ELR (cell line): ENCODE measurements around the gene TUFM.
"Not testable (repeated sequence)": the region's sequence is repeated elsewhere in the genome, so short reads cannot be mapped to it uniquely, and the experiment has no call there.

ENCODE experiments used
- DNase-seq: peaks from one replicate; pipeline ENCODE4 v3.0.0-alpha.2; 2015; ENCODE audit warnings: low read depth

The TUFM gene

DNA sequence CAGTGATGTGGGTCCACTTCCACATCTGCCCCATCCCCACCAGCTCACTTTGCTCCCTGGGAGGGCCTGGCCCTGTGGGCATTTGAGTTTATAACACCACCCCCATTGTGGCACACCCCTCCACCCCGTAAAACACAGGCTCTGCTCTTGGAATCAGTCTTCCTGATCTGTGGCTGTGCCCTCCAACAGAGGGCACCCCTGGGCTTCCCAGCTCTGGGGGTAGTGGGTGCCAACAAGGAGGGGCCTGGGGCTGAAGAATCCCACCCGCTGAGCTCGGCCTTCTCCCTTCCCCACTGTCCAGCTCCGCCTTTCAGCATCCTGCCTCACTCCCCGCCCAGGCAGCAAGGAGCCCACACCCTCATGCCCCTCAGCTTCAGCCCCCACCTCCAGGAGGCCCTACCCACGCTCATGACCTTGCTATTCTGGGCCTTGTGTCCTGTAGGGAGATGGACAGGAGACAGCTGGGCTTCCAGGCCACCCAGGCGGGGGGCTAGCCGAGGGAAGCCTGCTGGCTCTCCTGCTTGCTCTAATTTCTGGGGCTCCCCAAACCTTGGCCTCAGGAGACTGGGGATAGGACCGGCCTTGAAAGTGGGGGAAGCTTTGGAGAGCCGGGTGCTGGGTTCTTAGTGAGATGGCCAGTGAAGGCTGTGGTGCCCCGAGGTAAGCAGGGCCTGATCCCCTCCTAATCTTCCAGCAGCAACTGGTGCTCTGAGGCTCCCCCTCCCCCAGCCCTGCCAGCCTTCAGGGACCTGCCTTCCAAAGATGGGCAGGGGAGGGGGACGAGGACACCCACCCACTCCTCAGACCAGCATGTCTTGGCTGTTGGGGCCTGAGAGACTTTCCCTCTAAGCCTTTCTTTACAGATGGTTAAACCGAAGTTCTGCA is 29.2 kb upstream of the TUFM start:
- no peak for DNase-seq

DNA sequence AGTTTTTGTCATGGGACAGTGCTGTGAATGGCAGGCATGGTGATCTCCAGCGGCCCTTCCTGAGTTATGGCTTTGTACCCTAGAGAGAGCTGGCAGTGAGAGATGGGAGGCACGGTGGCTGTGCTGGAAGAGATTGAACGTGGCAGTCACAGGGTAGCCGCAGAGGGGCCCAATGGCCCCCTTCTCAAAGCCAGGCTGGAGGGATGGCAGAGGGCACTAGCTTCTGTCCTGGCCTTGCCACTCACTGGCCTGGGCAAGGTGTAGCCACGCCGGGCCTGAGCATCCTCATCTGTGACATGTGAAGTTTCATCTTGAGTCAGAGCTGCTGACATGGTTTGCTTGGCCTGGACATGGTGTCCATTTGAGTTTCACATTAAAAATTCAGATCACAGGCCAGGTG is 28.3 kb upstream of the TUFM start:
- no peak for DNase-seq

DNA sequence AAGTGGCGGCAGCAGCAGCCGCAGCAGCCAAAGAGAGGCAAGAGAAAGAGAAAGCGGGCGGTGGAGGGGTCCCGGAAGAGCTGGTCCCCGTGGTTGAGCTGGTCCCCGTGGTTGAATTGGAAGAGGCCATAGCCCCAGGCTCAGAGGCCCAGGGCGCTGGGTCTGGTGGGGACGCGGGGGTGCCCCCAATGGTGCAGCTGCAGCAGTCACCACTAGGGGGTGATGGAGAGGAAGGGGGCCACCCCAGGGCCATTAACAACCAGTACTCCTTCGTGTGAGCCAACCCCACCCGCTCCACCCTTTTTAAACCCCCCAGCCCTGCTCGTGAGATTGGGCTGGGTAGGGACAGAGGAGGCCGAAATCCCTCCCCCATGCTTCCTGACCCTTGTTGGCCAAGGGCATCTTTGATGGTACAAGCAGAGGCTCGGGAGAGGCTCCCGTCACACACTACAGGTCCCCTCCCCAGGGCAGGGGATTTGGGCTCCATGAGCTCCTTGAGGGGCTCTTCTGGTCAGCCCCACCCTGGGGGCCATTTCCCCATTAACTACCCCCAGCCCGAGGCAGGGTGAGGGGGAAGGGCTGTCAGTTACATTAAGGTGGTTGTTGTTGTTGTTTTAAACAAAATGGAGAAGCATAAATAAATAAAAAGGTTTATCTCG is 27.5 kb upstream of the TUFM start:
- peak; percentile 33 for DNase-seq

DNA sequence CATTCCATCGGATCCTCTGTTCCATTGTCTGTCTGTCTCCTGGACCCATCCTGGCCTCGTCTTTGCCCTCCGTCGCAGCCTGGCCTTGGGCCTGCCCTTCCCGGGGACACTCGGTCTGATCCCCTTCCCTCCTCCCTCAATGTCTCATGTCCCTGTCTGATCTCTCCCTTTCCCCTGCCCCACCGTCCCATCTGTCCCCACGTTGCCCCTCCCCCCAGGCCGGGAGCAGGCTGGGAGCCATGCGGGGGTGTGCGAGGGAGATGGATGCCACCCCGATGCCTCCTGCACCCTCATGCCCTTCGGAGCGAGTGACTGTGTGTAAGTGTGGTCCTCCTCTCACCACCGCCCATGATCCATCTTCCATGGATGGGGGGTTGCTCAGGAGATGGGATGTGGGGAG is 26.8 kb upstream of the TUFM start:
- DNase-seq, result no peak

DNA sequence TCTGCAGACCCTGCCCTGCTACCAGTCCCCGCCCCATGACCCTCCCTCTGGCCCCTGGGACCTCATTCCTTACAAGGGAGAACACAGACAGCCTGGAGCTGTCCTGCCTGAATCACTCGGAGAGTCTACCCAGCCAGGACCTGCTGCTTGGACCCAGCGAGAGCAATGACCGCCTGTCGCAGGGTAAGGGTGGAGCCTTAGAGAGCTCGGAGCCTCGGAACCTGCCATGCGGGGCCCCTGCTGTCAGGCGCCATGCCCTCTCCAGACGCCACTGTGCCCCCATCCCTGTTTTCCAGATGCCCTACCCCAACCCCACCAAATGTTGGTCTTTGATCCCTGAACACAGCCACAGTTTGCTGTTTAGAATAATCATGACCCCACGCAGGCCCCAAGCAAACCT is 23.1 kb upstream of the TUFM start:
- no peak for DNase-seq

DNA sequence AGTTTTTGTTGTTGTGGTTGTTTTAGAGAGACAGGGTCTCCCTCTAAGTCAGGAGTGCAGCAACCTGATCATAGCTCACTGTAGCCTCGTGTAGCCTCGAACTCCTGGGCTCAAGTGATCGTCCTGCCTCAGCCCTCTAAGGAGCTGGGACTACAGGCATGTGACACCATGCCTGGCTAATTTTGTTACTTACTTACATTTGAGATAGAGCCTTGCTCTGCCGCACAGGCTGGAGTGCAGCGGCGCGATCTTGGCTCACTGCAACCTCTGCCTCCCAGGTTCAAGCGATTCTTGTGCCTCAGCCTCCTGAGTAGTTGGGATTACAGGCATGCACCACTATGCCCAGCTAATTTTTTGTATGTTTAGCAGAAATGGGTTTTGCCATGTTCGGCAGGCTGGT is 21.5 kb upstream of the TUFM start:
- DNase-seq, result not testable (repeated sequence)

DNA sequence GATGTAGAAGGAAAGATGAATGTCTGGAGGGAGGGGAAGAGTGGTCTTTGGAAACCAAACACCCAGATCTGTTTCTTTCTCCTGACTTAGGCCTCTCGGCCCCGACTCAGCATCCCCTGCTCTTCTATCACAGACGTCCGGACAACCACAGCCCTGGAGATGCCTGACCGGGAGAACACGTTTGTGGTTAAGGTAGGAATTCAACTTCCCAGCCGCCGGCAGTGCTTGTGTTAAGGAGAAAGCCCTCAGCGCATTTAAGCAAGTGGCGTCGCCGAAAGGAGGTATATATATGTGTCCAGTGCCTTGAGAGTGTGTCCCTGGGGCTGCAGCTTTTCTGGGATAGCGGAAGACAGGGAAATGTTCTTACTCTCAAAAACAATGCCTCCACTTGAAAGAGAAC is 21.1 kb upstream of the TUFM start:
- no peak for DNase-seq

DNA sequence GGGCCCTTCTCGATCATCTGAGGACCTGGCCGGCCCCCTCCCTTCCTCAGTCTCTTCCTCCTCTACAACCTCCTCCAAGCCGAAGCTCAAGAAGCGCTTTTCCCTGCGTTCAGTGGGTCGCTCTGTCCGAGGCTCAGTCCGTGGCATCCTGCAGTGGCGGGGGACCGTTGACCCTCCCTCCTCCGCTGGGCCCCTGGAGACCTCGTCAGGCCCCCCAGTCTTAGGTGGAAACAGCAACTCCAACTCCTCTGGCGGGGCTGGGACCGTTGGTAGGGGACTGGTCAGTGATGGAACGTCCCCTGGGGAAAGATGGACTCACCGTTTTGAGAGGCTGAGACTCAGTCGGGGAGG is 20.3 kb upstream of the TUFM start:
- DNase-seq, result no peak

DNA sequence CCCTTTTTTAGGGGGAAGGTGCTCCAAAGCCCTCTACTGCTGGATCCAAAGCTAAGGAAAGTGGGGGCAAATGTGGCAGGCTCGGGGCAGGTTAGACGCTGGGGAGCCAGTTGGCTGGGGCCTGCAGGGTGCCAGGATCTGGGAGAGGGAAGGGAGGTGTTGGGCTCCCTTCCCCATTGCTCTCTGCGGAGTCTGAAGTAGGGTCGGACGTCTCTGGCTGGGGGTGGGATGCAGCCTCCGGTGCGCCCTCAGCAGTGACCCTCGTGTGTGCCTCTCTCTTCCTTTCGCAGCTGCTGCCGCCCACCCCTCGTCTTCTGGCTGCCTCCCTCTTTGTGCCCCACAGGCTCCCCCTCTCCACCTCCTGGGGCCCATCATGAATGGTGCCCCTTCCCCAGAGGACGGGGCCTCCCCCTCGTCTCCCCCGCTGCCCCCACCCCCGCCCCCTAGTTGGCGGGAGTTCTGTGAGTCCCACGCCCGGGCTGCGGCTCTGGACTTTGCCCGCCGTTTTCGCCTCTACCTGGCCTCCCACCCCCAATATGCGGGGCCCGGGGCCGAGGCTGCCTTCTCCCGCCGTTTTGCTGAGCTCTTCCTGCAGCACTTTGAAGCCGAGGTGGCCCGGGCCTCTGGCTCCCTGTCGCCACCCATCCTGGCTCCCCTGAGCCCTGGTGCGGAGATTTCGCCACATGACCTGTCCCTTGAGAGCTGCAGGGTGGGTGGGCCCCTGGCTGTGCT is 19.7 kb upstream of the TUFM start:
- DNase-seq, result no peak

DNA sequence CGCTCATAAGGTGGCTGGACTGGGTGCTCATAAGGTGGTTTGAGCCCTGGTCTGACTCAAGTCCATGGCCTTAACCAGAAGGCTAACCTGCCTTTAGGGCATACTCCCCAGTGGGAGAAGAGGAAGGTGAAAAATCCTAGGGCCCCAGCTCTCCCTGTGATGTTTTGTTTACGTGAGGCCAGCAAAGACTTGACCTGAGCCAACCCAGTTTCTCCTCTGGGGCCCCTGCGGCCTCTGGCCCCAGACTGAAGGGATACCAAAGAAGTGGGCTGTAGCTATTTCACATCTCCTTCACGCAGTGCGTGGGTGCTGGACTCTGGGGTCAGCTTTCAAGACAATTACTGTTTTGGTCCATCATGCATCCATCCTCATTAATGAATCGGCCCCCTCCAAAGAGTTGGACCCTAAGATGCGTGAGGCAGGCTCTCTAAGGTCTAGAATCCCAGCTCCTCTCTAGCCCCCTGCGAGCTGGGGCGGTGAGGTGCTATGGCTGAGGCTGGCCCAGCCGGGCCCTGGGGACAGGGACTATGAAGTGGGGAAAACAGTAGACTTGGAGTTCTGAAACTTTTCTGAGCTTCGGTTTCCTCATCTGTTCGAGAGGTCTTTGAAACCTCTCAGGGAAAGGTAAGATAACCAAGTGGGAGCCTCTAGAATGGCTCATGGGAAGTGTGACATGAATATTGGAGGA is 19.0 kb upstream of the TUFM start:
- DNase-seq, result peak; percentile 25

DNA sequence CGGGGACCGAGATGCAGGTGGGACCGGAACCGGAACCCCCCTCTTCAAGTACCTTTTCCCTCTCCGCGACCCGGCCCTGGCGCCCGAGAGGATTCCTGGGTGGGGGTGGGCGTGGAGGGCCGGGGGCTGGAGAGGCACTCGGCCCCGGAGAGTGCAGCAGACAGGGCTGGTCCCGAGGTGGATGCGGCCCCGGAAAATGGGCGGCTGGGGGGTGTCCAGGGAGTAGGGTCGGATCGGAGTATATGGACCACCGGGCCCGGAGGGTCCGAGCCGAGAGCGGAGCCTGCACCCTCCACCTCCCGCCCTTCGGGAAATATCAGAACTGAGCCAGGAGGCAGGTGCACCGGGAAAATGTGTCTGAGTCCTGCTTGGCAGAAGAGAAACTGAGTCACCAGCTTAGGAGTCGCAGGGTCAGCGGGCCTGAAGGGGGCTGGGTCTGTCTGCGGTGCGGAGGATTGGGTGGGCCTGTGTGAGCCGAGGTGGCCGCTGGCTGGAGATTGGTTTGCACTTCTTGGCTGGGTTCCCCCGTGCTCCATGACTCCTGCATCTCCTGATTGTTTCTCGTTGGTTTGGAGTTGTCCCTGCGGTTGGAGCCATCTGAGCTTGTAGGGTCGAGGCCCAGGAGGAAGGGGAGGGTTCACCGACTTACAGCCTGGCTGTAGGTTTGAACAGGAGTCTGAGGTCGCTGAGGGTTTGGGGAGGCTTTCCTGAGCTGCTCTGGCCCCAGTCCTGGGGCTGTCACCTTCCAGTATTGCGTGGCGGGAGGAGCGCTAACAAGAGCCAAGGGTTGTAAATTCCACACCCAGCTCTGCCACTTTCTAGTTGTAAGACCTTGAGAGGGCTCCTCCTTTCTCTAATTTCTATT is 18.0 kb upstream of the TUFM start:
- peak; percentile 56 for DNase-seq

DNA sequence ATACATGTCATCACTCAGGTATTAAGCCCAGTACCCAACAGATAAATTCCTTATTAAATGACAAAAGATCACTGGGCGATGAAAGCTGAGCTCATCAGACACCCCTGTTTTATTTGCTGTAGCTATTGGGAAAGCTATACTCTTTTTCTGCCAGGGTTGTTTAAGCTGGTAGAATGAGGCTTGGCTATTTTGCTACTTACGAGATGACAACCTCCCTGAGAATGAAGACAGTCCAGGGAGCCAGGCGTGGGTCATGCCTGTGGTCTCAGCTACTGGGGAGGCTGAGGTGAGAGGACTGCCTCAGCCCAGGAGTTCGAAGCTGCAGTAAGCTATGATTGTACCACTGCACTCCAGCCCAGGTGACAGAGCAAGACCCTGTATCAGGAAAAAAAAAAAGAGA is 13.2 kb upstream of the TUFM start:
- no peak for DNase-seq

DNA sequence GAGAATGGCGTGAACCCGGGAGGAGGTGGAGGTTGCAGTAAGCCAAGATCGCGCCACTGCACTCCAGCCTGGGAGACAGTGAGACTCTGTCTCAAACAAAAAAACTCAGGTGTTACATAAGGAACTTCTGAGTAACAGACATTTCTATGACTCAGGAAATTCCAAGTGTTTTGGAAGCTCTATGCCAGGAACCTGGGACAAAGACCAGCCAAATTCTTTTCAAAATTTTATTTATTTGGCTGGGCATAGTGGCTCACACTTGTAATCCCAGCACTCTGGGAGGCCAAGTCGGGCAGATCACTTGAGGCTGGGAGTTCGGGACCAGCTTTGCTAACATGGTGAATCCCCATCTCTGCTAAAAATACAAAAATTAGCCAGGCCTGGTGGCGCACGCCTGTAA is 12.3 kb upstream of the TUFM start:
- no peak for DNase-seq

DNA sequence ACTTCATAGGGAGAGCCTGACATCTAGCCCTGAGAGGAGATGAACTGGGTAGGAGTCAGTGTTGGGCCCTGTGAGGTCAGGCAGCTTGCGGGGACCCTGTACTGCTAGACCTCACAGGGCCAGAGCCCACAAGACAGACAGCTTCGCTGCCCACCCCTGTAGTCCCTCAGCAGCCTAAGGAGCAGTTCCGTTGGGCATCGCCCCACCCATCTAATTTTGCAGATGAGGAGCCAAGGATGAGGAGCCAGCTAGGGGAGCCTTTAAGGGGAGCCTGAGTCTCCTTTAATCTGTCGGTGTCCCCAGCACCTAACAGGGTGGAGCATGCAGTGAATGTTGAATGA is 755 bp upstream of the TUFM start:
- DNase-seq, result peak; percentile 37

DNA sequence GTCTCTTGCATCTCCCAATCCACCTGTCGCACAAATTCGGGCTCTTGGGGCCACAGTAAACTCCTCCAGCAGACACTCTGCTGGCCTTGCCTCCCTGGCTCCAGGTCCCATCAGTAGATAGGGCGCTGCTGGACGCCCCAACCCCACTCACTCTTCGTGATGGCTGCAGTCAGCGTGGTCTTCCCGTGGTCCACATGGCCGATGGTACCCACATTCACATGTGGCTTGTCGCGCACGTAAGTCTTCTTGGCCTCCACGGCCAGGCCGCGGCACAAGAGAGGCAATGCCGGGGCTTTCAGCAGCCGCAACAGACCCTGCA is 428 bp downstream of the TUFM start:
- peak; percentile 17 for DNase-seq

DNA sequence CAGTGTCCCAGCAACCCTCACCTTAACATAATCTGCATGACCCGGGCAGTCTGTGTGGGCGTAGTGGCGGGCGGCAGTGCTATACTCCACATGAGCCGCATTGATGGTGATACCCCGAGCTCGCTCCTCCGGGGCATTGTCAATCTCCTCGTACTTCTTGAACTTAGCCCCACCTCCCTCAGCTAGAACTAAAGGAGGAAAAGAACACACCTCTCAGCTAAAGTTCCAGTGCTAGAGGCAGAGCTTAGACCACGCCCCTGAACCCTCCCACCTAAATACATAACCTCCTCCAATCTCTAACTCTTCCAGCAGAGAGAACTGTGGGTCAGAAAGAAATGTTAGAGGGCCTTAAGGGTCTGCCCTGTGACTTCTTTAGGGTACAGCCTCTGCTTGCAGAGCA is 855 bp downstream of the TUFM start:
- peak; percentile 58 for DNase-seq

DNA sequence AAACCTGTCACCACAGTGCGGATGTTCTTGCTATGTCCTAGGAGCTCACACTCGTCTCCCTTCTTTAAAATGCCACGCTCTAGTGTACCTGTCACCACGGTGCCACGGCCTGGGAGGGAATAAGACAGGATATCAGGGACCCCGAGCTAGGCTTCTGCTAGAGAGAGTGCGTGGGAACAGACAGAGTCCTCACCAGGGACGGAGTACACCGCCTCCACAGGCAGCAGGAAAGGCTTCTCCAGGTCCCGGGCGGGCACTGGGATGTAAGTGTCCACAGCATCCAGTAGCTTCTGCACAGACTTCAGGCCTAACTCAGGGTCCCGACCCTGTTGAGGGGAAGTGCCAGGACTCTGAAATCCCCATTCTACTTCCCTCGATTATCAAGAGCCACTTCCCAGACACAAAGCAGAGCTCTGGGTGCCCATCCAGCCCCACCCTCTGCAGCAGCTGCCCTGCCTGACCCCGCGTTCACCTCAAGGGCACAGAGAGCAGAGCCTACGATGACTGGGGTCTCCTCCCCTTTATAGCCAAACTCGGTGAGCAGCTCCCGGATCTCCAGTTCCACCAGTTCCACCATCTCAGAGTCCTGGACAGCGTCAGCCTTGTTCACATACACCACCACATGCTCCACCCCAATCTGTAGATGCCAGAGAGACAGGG is 1.8 kb downstream of the TUFM start:
- DNase-seq, result no peak

DNA sequence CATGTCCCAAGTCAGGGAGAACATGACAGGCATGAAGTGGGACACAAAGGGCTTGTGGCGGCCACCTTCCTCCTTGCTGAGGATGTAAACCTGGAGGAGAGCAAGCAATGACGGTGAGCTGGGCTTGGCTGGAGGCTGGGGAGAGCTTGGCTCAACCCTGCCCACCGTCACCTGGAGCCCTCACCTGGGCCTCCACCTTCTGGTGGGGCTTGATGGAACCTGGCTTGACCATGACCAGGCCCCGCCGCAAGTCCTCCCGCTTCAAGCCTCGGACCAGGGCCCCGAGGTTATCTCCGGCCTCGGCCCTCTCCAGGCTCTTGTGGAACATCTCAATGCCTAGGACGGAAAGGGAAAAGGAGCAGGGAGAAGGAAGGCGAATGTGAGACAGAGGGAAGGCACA is 2.4 kb downstream of the TUFM start:
- DNase-seq, result no peak

DNA sequence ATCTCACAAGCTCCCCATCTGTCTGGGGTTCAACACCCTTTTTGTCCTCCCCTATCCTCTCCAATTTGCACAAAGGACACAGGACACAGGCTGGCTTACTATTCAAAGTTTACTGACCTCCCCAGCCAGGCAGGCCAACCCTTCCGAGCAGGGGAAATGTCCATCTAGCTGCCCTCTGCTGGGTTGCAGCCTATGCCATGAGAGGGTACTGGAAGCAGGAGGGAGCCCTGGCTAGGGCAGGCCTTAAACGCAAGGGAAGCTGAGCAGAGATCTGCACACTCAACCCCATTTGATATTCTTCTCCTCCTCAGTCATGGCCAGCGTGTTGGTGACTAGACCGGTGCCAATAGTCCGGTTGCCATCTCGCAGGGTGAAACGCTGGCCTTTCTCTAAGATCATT is 3.5 kb downstream of the TUFM start:
- no peak for DNase-seq

DNA sequence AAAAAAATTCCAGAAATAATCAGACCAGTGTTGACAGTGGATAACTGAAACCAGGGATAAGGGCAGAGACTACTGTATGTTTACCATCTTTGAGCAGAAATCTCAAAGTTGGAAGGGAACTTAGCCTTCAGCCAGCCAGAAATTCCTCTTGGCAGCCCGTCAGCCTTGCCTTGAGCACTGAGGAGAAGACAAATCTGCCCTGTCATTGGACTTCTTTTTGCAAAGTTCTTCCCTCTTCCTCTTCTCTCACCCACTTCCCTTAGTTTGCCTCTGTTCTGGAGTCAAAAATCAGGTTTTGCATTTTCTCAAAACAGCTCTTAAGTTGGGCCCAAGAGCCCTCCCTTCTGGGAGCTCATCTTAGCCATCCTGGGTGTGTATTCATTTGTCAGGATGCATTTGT is 6.2 kb downstream of the TUFM start:
- no peak for DNase-seq

DNA sequence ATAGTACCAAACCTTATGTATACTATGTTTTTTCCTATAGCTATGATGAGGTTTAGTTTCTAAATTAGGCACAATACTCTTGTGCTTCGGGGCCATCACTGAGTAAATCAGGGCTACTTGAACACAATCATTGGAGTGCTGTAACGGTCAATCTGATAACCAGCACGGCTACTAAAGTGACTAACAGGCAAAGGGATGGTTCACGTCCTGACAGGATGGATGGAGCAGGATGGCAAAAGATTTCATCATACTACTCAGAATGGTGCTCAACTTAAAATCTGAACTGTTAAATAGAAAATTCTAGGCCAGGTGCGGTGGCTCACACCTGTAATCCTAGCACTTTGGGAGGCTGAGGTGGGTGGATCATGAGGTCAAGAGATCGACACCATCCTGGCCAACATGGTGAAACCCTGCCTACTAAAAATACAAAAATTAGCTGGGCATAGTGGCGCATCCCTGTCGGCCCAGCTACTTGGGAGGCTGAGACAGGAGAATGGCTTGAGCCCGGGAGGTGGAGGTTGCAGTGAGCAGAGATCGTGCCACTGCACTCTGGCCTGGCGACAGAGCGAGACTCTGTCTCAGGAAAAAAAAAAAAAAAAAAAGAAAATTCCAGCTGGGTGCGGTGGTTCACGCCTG is 7.0 kb downstream of the TUFM start:
- DNase-seq, result no peak
